ENCODE measurements around the gene PCNX1.
A peak's percentile ranks its signal among the peaks of the same experiment; 100 is the strongest.
"Not testable (repeated sequence)": the region's sequence is repeated elsewhere in the genome, so short reads cannot be mapped to it uniquely, and the experiment has no call there.

The PCNX1 gene

DNA sequence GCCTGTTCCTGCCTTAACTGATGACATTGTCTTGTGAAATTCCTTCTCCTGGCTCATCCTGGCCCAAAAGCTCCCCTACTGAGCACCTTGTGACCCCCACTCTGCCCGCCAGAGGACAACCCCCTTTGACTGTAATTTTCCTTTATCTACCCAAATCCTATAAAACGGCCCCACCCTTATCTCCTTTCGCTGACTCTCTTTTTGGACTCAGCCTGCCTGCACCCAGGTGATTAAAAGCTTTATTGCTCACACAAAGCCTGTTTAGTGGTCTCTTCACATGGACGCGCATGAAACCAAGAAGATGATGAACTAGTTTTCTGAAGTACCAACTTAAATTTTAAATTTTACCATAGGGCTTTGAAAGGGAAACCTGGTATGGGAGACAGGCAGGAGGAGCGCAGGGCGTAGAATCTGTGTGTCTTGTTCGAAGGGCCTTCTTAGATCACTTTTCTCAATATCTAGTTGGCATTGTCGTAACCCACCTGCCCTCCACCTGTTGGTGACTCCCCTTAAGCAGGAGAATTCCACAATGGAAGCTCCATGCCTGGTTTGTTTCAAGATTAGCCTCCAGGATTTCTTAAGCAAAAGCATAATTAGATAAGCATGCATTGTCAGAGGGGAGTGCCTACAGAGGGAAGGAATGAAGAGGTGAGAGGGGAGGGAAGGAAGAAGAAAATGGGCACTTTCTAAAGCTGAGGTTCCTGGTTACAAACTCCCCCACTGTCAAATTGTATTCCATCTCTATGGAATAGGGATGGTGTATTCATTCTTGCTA lies 222.6 kb downstream of the PCNX1 start:
- not testable (repeated sequence) for H3K9me3 ChIP-seq (ENCODE audit: control insufficient read depth, insufficient read depth, low read depth, low read length); H3K27me3 ChIP-seq (ENCODE audit: control insufficient read depth, insufficient read depth, low read length)
- peak overlapping the region; percentile 11; the same call in 1 of the 2 replicates for H3K4me3 ChIP-seq (ENCODE audit: low read depth, low read length)
- peaks cover 13% of the 10 kb centered on the region; the same call in 1 of the 2 replicates for H3K36me3 ChIP-seq (ENCODE audit: control insufficient read depth, insufficient read depth, low read length)
- H3K9ac ChIP-seq (ENCODE audit: low read length): peak overlapping the region; percentile 53
- peak overlapping the region; percentile 37; the same call in 1 of the 2 replicates for H3K27ac ChIP-seq (ENCODE audit: low read depth, low read length)
- H3K4me1 ChIP-seq (ENCODE audit: control insufficient read depth, insufficient read depth, low read length): peaks cover 18% of the 10 kb centered on the region

DNA sequence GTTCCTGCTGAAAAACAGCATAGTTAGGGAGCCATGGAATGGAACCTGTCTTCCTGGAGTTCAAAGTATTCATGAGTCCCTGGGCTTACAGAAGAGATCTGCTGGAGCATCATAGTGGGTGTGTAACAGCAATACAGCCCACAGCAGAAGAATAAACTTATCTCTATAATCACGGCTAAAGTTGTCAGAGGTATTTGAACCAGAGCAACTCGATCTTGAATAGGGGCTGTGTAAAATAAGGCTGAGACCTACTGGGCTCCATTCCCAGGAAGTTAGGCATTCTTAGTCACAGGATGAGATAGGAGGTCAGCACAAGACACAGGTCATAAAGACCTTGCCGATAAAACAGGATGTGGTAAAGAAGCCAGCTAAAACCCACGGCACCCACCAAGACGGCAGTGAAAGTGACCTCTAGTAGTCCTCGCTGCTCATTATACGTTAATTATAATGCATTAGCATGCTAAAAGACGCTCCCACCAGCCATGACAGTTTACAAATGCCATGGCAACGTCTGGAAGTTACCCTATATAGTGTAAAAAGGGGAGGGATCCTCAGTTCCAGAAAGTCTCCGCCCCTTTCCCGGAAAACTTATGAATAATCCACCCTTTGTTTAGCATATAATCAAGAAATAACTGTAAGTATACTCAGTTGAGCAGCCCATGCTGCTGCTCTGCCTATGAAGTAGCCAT lies 223.4 kb downstream of the PCNX1 start:
- Histone ChIP-seq H3K27ac (ENCODE audit: low read depth, low read length) (peak overlapping the region; percentile 37; the same call in 1 of the 2 replicates), H3K4me1 (ENCODE audit: control insufficient read depth, insufficient read depth, low read length) (peaks cover 18% of the 10 kb centered on the region), H3K4me3 (ENCODE audit: low read depth, low read length) (peak overlapping the region; percentile 11; the same call in 1 of the 2 replicates), H3K9me3 (ENCODE audit: control insufficient read depth, insufficient read depth, low read depth, low read length) (no peaks in the 10 kb centered on the region), H3K36me3 (ENCODE audit: control insufficient read depth, insufficient read depth, low read length) (peaks cover 13% of the 10 kb centered on the region; the same call in 1 of the 2 replicates), H3K27me3 (ENCODE audit: control insufficient read depth, insufficient read depth, low read length) (no peaks in the 10 kb centered on the region), H3K9ac (ENCODE audit: low read length) (peak overlapping the region; percentile 53)

DNA sequence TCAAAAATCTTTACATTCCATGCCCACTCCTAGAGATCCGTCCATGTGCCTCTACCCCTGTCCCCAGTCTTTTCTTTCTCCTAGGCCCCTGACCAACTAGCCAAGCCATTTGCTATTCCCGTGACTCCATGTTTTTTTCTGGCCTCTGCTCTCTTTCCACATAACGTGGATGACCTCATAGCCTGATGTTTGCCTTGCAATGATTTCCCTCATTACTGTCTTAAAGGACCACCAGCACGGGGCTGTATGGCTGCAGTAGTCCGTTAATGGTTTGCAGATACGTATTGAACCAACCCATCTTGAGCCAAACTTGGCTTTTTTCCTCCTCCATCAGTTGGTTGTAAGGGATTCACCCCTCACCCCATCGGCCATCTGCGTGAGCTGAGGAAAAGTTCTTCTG lies 226.0 kb downstream of the PCNX1 start:
- H3K4me3 ChIP-seq (ENCODE audit: low read depth, low read length): no peak overlapping the region
- no peak overlapping the region for H3K27ac ChIP-seq (ENCODE audit: low read depth, low read length)
- no peaks in the 10 kb centered on the region for H3K27me3 ChIP-seq (ENCODE audit: control insufficient read depth, insufficient read depth, low read length)
- H3K36me3 ChIP-seq (ENCODE audit: control insufficient read depth, insufficient read depth, low read length): peaks cover 13% of the 10 kb centered on the region; the same call in 1 of the 2 replicates
- H3K9me3 ChIP-seq (ENCODE audit: control insufficient read depth, insufficient read depth, low read depth, low read length): peaks cover 9% of the 10 kb centered on the region
- H3K9ac ChIP-seq (ENCODE audit: low read length): no peak overlapping the region
- H3K4me1 ChIP-seq (ENCODE audit: control insufficient read depth, insufficient read depth, low read length): peaks cover 18% of the 10 kb centered on the region

DNA sequence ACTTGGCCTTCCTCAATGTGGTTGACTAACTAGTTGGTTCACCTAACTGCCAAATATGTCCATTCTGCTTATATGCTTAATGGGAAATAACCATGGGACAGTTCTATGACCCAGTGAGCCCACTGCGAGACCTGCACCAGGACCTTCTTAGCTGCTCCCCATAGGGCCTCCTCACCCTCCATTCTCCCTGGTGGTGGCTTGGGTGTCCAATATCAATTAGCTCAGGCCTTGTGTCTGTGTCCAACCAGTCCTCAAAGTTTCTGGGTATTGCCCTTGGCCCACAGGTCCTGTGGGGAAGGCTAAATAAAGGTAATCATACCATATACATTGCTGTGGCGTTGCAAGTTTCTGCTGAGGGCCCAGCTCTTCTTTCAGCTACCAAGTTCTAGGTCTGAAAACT lies 228.2 kb downstream of the PCNX1 start:
- Histone ChIP-seq H3K27ac (ENCODE audit: low read depth, low read length) (no peak overlapping the region), H3K4me3 (ENCODE audit: low read depth, low read length) (no peak overlapping the region), H3K9me3 (ENCODE audit: control insufficient read depth, insufficient read depth, low read depth, low read length) (peaks cover 9% of the 10 kb centered on the region), H3K4me1 (ENCODE audit: control insufficient read depth, insufficient read depth, low read length) (peaks cover 18% of the 10 kb centered on the region), H3K27me3 (ENCODE audit: control insufficient read depth, insufficient read depth, low read length) (no peaks in the 10 kb centered on the region), H3K9ac (ENCODE audit: low read length) (no peak overlapping the region), H3K36me3 (ENCODE audit: control insufficient read depth, insufficient read depth, low read length) (peaks cover 13% of the 10 kb centered on the region; the same call in 1 of the 2 replicates)

DNA sequence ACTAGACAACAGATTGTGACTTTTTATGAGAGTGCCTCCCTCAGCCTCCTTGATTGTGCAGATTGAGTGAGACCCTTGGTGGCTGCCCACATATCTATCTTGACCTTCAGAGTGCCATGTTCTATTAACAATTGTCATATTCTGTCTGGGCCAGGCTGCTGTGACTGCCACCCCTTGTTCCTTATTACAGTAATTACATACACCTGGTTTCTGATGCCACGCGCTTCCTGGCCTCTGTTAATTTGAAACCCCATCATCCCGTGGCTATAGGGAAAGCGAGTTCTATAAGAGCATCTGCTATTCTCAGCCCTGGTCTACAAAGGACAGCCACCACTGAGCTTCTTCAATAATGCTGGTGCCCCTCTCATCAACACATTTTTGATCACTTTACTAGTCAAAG lies 228.7 kb downstream of the PCNX1 start:
- Histone ChIP-seq H3K27me3 (ENCODE audit: control insufficient read depth, insufficient read depth, low read length) (no peaks in the 10 kb centered on the region), H3K9me3 (ENCODE audit: control insufficient read depth, insufficient read depth, low read depth, low read length) (peaks cover 9% of the 10 kb centered on the region), H3K36me3 (ENCODE audit: control insufficient read depth, insufficient read depth, low read length) (peaks cover 13% of the 10 kb centered on the region; the same call in 1 of the 2 replicates), H3K4me3 (ENCODE audit: low read depth, low read length) (no peak overlapping the region), H3K27ac (ENCODE audit: low read depth, low read length) (no peak overlapping the region), H3K4me1 (ENCODE audit: control insufficient read depth, insufficient read depth, low read length) (peaks cover 14% of the 10 kb centered on the region; the same call in 1 of the 2 replicates), H3K9ac (ENCODE audit: low read length) (no peak overlapping the region)

GRCh38 chr14:71136386-71137060 lies 229.3 kb downstream of the PCNX1 start:
- Histone ChIP-seq H3K9ac (ENCODE audit: low read length) (no peak overlapping the region), H3K9me3 (ENCODE audit: control insufficient read depth, insufficient read depth, low read depth, low read length) (peaks cover 9% of the 10 kb centered on the region), H3K4me3 (ENCODE audit: low read depth, low read length) (no peak overlapping the region), H3K27ac (ENCODE audit: low read depth, low read length) (no peak overlapping the region), H3K36me3 (ENCODE audit: control insufficient read depth, insufficient read depth, low read length) (peaks cover 13% of the 10 kb centered on the region; the same call in 1 of the 2 replicates), H3K4me1 (ENCODE audit: control insufficient read depth, insufficient read depth, low read length) (peaks cover 9% of the 10 kb centered on the region; the same call in 1 of the 2 replicates), H3K27me3 (ENCODE audit: control insufficient read depth, insufficient read depth, low read length) (no peaks in the 10 kb centered on the region)

DNA sequence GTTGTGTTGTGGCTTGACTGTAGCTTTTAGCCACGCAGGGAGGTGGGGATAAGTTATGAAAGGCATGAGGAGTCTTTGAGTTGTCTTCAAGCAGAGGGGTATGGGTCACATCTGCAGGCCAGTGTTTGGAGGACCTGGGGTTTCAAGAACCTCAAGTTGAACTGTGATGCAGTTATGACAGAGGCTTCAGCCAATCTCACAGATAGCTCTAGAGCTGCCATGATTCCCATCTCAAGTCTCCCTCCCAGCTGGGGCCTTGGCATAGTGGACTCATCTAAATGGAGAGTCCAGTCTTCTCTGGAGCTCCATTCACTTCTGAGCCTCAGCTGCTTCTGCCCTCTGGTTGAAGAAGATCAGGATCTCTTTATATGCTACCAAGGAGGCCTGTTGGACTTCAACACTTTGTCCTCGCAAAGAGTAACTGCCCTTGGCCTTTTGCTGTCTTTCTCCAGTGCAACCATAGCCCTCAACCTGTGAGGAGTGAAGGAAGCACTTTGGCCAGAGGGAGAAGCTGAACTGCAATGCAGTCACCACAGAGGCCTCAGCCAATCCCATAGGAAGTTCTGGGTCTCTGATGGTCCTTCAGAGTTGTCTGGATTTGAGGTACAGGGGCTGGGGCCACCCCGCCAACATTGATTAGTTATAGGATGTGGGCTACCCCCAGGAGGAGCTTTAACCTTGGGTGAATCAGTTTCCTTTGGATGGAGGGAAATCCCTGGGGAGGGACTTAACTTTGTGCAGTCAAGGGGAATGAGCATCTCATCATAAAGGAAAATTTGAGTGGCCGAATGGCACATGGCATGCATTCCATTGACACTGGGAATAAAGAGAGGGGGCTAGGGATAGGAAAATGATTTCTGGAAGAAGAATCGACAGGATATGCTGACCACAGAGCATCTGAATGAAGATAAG lies 230.5 kb downstream of the PCNX1 start:
- H3K9ac ChIP-seq (ENCODE audit: low read length): no peak overlapping the region
- peaks cover 15% of the 10 kb centered on the region for H3K9me3 ChIP-seq (ENCODE audit: control insufficient read depth, insufficient read depth, low read depth, low read length)
- peaks cover 9% of the 10 kb centered on the region; the same call in 1 of the 2 replicates for H3K4me1 ChIP-seq (ENCODE audit: control insufficient read depth, insufficient read depth, low read length)
- no peak overlapping the region for H3K27ac ChIP-seq (ENCODE audit: low read depth, low read length)
- peaks cover 6% of the 10 kb centered on the region; the same call in 1 of the 2 replicates for H3K36me3 ChIP-seq (ENCODE audit: control insufficient read depth, insufficient read depth, low read length)
- no peak overlapping the region for H3K4me3 ChIP-seq (ENCODE audit: low read depth, low read length)
- H3K27me3 ChIP-seq (ENCODE audit: control insufficient read depth, insufficient read depth, low read length): no peaks in the 10 kb centered on the region

DNA sequence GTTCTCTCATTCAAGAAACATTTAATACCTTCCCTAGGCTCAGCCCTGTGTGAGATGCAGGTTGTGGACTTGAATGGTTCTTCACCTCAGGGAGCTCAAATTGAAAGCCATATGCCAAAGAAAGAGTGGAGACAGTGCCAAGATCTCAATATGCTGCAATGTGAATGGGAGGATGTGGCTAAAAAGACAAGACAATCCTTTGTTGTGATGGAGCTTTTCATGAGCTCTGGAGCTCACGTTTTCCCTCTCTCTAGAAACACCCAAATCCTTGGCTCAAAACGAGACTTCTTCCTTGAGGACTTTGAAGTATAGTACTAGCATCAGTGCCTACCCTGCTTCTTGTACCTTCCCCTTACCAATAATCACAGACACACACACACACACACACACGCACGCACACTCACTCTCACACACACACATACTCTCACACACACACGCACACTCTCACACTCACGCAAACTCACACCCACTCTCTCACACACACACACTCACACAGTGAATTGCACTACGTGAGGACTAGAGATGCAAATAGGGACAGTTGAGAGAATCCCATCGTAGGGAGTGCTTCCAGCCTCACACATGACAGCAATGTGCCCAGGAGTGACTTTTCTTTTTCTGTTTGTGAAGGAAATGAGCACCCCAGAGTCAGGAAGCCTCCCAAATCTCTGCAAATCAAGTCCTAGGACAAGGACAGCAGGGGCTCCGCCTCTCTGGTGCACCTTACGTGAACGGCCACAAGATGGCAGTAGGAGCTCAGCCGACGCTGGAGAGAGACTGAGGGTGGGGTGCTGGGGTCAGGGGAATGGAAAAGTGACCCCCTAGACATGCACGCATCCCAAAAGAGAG lies 231.4 kb downstream of the PCNX1 start:
- no peaks in the 10 kb centered on the region for H3K27me3 ChIP-seq (ENCODE audit: control insufficient read depth, insufficient read depth, low read length)
- no peak overlapping the region for H3K9ac ChIP-seq (ENCODE audit: low read length)
- H3K9me3 ChIP-seq (ENCODE audit: control insufficient read depth, insufficient read depth, low read depth, low read length): peaks cover 19% of the 10 kb centered on the region
- H3K27ac ChIP-seq (ENCODE audit: low read depth, low read length): no peak overlapping the region
- H3K4me3 ChIP-seq (ENCODE audit: low read depth, low read length): no peak overlapping the region
- no peaks in the 10 kb centered on the region for H3K36me3 ChIP-seq (ENCODE audit: control insufficient read depth, insufficient read depth, low read length)
- H3K4me1 ChIP-seq (ENCODE audit: control insufficient read depth, insufficient read depth, low read length): peaks cover 14% of the 10 kb centered on the region

GRCh38 chr14:71139294-71139946 lies 232.2 kb downstream of the PCNX1 start:
- H3K4me1 ChIP-seq (ENCODE audit: control insufficient read depth, insufficient read depth, low read length): peaks cover 16% of the 10 kb centered on the region
- no peaks in the 10 kb centered on the region for H3K27me3 ChIP-seq (ENCODE audit: control insufficient read depth, insufficient read depth, low read length)
- H3K27ac ChIP-seq (ENCODE audit: low read depth, low read length): no peak overlapping the region
- H3K9me3 ChIP-seq (ENCODE audit: control insufficient read depth, insufficient read depth, low read depth, low read length): peaks cover 19% of the 10 kb centered on the region
- no peak overlapping the region for H3K9ac ChIP-seq (ENCODE audit: low read length)
- no peaks in the 10 kb centered on the region for H3K36me3 ChIP-seq (ENCODE audit: control insufficient read depth, insufficient read depth, low read length)
- no peak overlapping the region for H3K4me3 ChIP-seq (ENCODE audit: low read depth, low read length)
